Measurements from ENCODE around the gene PNKP.

The PNKP gene

DNA sequence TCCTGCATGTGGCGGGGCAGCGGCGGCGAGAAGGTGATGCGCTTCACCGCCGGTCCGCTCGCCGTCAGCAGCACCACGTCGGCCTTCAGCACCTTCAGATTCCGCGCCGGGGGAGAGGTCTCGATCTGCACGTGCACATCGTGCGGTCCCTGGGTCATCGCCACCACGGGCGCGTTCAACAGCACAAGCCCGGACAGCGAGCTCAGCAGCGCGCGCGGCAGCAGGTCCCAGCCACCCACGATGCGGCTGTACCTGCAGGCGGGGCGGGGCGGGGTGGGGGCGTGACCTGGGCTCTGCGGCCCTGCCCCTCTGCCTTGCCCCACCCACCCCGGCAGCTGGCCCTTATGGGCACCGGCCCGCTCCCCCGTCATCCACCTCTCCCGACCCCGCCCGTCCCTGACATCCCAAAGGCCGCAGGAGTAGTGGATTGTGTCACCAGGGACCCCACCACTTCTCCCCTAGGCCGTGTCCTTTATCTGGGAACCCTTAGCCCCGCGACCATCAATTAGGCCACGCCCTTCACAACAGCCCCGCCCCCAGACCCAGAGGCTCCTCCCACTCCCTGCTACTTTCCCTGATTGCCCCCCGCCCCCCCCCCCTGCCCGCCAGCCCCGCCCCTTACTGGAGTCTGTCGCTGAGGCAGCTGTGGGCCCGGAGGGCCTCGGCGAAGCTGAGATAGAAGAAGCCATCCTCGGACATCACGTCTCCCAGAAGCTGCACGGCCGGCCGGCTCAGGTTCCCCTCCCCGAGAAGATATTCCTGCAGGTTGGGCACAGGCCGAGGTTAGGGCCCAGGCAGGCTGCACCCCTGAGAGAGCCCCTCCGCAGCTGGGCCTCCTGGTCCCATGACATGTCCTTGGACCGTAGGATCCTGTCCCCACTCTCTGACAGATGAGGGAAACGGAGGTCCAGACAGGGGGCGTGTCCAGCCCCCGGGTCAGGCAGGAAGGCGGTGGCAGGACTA, 23.3 kb upstream of the PNKP start:
- no peak for DNase-seq (ENCODE audit: low spot score)

DNA sequence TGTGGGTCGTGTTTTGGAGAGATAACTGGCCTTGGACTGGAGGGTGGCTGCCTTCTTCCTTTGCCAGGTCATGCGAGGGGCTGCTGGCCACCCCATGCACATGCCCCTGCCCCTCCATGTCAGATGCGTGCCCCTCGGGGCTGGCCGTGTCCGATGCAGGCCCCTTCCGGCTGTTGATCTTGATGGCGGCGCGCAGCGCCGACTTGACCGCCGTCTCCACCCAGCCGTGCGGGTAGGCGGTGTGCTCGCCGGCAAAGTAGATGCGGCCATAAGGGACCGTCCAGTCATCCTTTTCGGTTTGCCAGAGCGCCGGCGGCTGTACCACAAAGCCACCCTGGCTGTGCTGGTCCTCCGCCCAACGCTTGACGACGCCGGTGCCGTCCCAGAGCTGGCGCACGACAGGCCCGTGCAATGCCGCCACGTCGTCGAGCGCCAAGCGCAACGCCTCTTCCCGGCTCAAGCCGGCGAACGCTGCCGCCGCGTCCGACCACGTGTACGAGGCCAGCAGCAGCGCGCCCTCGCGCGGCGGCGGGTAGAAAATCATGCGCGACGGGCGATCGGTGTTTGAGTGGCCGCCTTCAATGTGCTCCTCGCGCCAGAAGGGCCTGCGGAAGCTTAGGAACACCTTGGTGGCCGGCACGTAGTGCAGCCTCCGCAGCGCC, 22.4 kb upstream of the PNKP start:
- DNase-seq (ENCODE audit: low spot score), result no peak

DNA sequence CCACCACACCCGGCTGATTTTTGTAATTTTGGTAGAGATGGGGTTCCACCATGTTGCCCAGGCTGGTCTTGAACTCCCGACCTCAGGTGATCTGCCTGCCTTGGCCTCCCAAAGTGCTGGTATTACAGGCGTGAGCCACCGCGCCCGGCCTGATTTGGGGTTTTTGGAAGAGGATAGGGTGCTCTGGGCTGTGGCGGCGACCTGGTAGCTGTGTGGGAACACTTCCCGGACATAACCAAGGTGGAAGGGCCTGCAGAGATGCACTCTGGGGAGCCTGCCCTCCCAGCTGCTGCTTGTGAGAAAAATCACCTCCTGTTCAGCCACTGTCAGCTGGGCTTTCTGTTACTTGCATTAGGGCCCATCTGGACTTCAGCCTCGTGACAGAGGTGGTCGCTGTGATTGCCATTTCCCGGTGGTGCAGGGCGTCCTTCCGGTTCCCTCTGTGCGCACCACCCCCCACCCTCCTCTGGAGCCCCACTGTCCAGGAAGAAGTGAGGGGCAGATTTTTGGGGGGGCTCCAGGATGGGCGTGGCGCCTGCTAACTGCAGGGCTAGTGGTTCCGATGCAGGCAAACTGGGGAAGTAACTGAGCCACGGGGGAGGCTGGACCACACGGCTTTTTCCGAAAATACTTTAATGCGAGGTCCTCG, 21.8 kb upstream of the PNKP start:
- DNase-seq (ENCODE audit: low spot score), result no peak

DNA sequence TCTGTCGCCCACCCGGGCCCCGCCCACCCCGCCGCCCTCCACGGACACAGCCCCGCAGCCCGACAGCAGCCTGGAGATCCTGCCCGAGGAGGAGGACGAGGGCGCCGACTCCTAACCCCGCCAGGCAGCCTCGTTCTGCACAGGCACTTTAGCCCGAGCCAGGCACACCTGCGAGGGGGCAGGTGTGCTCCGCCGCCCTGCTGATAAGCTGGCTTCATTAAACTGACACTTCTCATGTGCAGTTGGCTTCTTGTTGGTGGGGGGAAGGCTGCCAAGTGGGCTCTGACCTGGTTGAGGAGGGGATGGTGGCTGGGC, 21.1 kb upstream of the PNKP start:
- DNase-seq (ENCODE audit: low spot score), result no peak

DNA sequence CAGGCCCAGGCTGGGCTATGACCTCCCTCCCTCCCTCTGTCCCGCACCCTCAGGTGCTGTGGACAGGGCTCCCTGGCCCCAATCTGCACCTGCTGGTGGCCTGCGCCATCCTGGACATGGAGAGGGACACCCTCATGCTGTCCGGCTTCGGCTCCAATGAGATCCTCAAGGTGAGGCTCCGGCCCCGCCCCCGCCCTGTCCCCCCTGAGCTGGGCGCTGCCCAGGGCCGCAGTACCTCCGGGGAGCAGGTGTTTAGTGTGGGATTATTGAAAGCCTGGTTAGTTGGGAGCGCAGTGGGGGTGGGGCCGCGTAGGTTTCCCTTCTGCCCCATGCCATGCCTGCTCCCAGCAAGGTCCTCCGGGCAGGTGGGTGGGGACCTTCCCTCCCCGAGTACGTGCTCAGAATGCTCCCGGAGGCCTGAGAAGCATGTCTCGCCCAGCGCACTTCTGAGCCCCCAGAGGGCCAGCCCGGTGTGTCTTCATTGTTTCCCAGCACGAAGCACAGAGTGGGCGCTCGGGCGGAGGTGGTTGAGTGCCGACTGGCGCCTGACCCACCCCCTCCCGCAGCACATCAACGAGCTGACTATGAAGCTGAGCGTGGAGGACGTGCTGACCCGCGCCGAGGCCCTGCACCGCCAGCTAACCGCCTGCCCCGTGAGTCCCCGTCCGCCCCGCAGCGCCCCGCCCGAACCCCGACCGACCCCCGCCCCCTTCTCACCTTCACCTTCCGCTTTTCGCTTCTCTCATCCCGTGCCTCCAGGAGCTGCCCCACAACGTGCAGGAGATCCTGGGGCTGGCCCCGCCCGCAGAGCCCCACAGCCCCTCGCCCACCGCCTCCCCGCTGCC, 20.5 kb upstream of the PNKP start:
- no peak for DNase-seq (ENCODE audit: low spot score)

DNA sequence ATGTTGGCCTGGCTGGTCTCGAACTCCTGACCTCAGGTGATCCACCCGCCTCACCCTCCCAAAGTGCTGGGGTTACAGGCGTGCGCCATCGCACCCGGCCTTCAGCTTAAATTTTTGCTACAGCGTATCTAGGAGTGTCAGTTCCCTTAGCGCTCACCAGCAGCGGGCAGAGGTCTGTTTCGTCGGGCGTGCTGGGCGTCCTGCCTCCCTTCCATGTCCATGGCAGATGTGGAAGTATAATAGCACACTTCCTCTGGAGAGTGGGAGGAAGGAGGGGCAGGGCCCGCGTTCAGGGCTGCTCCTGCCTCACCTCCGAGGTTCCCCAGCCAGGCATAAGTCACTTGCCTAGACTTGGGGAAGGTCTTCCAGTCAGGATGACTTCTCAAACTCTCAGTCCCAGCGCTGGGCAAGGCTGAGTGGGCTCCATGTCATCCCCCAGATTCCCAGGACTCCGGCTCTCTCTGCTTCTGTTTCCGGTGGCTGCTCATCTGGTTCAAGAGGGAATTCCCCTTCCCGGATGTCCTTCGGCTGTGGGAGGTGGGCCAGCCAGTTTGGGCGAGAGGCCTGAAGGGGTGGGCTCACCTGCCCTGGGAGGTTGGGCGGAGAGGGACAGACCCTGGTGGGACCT, 19.8 kb upstream of the PNKP start:
- DNase-seq (ENCODE audit: low spot score), result no peak

GRCh38 chr19:49884760-49885159, 17.4 kb upstream of the PNKP start:
- no peak for DNase-seq (ENCODE audit: low spot score)

DNA sequence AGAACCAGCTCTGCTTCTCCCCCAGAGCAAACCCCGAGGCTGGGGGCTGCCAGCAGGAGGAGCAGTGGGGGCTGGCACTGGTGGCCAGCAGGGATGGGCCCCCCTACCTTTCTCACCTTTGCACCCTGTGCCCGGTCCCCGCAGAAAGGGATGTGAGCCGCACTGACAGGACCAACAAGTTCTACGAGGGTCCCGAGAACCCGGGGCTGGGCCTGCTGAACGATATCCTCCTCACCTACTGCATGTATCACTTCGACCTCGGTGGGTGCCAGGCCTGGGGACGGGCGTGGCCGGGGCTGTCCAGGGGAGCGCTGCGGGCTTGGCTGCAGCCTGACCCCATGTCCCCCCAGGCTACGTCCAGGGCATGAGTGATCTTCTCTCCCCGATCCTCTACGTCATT, 16.7 kb upstream of the PNKP start:
- DNase-seq (ENCODE audit: low spot score), result no peak

- no peak for DNase-seq (ENCODE audit: low spot score)
Observed at GRCh38 chr19:49883094-49883493, 15.7 kb upstream of the PNKP start.

DNA sequence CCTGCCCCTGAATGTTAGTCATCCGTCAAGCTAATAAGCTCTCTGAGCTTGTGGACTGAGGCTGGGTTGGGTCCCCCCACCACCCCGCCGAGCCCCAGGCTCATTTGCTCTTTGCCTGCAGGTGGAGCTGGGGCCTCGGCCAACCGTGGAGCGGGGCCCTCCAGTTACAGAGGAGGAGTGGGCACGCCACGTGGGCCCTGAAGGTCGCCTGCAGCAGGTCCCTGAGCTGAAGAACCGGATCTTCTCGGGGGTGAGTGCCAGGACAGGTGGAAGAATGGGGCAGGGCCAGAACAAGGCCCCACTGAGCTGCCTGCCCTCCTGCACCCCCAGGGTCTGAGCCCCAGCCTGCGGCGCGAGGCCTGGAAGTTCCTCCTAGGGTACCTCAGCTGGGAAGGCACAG, 15.3 kb upstream of the PNKP start:
- DNase-seq (ENCODE audit: low spot score), result no peak

DNA sequence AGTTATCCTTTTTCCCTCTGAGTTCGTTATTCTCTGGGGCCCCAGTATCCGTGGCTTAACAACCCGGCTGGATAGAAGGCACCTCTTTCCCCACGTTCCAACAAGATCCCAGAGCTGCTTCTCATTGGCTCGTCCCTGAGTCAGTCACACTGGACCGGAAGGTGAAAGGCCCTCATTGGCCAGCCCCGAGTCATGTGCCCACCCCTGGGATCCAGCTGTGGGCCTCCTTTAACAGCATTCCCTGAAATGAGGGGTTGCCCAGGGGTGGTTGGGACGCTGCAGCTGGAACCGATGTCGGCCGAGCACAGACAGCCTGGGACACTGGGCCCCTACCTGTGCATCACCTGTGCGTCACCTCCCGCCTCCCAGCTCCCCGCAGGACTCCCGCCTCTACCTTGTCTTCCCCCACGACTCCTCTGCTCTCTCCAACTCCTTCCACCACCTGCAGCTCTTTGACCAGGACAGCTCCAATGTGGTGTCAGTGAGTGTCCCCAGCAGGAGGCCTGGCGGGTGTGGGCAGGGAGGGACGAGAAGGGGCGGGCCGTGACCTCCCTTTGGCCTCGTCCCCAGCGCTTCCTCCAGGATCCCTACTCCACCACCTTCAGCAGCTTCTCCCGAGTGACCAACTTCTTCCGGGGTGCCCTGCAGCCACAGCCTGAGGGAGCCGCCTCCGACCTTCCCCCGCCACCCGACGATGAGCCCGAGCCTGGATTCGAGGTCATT, 14.5 kb upstream of the PNKP start:
- DNase-seq (ENCODE audit: low spot score), result no peak

DNA sequence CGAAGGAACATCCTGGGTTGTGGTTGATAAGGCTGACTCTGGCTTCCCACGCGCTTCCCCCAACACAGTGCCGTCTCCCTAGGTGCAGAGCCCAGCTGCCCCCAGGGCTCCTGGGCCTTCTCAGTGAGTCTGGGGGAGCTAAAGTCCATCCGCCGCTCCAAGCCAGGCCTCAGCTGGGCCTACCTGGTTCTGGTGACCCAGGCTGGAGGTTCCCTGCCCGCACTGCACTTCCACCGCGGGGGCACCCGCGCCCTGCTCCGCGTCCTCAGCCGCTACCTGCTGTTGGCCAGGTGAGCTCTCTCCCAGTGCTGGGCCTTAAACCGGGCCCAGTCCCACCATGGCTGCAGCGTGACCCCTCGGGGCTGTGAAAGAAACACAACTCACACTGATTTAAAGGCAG, 13.8 kb upstream of the PNKP start:
- no peak for DNase-seq (ENCODE audit: low spot score)

- no peak for DNase-seq (ENCODE audit: low spot score)
Observed at GRCh38 chr19:49880162-49880869, 12.9 kb upstream of the PNKP start.

- no peak for DNase-seq (ENCODE audit: low spot score)
Observed at GRCh38 chr19:49879243-49879963, 12.0 kb upstream of the PNKP start.

DNA sequence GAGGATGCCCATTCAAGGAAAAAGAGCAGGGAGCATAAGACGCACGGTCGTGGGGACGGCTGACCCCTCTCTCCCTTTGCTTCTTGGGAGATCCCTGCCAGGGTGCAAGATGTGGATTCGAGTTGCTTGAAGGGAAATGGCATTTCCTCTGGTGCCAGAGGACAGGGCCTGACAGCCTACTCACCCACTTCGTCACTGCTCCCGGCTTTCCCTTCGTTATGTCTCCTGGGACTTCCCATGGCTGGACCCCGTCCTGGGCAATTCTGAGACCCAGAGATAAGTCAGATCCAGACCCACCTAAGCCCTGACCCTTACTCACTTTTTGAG, 11.3 kb upstream of the PNKP start:
- DNase-seq (ENCODE audit: low spot score), result no peak

DNA sequence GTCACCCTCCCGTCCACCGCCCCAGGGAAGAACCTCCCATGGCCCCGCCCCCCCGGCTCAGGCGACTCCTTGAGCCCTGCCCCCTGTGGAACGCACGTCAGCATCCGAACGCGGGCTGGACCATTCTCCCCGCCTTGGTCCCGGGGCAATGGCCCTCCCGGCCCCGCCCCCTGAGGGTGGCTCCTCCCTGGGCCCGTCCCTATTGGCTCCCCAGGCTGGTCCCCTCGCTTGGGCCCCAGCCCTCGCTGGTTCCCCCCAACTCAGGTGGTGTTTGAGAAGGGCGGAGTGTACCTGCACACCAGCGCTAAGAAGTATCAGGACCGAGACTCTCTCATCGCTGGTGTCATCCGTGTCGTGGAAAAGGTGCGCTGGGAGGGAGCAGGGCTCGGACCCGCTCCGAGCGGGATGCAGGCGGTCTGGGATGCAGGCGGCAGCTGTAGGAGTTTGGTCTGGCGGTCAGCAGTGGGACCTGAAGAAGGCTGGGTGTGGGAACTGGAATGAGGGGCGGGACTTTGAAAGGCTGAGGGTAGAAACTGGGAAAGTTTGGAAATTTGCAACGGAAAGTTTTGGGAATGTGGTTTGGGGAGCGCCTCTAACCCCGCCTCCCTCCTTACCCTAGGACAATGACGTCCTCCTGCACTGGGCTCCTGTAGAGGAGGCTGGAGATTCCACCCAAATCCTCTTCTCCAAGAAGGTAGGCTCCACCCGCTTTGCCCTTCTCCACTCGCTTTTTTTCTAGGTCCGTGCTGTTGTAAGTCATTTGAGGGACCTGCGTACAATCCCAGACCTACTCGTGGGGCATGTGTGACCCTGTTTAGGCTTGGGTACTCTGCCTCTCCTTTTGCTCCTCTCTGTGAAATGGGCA, 10.7 kb upstream of the PNKP start:
- DNase-seq (ENCODE audit: low spot score), result peak; percentile 90

GRCh38 chr19:49877020-49877878, 9.9 kb upstream of the PNKP start, which contains the start of the genes AKT1S1 and TBC1D17:
AKT1S1 (minus strand) TSS chr19:49877355; CDS start chr19:49873295, 4,060 bp downstream.
TBC1D17 (plus strand) TSS chr19:49877702; CDS start chr19:49877724, 22 bp downstream.
- peak; percentile 98 for DNase-seq (ENCODE audit: low spot score)

Measured in SK-N-DZ (cell line).